AG10803 (cell line): ENCODE data around the gene TNNI3.
"Not testable (repeated sequence)": the region's sequence is repeated elsewhere in the genome, so short reads cannot be mapped to it uniquely, and the experiment has no call there.

ENCODE experiments used
- DNase-seq: peaks from one replicate; pipeline ENCODE4 v3.0.0; 2010; ENCODE audit warnings: low read depth
- H3K4me3 ChIP-seq: 2 replicates; pipeline ENCODE4 v1.5.1; 2011; ENCODE audit warnings: mild to moderate bottlenecking, low read length, control low read depth
- TF ChIP-seq, protein P1 (sequence below): conservative IDR thresholded peaks from 2 replicates; pipeline ENCODE4 v1.5.1; 2011; ENCODE audit warnings: mild to moderate bottlenecking, low read length, control low read depth, inconsistent platforms

The TNNI3 gene

DNA sequence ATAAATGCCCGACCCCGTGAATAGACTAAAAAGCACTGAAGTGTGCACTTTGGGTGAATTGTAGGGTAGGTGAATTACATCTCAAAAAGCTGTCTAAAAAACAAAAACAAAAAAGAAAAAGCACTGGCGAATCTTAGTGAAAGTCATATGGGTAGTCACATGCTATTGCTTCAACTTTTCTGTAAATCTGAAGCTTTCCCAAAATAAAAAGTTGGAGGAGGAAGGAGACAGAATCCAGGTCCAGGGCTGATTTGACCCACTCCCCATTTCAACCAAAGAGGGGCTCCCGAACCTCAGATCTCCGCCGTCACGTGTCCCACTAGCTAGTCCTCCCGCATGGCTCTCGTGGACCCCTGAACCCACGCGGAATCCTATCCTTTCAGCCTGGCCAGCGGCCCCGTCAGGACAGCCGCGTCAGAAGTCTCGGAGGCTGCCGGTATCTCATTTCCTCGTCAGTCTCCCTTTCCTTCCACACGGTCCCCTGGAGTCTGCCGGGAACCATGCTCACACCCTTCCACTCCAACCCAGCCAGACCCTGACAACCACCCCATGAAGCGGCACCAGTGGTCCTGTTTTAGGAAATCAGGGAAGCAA is 46.2 kb downstream of the TNNI3 start:
- TF ChIP-seq, protein P1, sequence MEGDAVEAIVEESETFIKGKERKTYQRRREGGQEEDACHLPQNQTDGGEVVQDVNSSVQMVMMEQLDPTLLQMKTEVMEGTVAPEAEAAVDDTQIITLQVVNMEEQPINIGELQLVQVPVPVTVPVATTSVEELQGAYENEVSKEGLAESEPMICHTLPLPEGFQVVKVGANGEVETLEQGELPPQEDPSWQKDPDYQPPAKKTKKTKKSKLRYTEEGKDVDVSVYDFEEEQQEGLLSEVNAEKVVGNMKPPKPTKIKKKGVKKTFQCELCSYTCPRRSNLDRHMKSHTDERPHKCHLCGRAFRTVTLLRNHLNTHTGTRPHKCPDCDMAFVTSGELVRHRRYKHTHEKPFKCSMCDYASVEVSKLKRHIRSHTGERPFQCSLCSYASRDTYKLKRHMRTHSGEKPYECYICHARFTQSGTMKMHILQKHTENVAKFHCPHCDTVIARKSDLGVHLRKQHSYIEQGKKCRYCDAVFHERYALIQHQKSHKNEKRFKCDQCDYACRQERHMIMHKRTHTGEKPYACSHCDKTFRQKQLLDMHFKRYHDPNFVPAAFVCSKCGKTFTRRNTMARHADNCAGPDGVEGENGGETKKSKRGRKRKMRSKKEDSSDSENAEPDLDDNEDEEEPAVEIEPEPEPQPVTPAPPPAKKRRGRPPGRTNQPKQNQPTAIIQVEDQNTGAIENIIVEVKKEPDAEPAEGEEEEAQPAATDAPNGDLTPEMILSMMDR = no peak
- DNase-seq = no peak
- H3K4me3 ChIP-seq = no peak overlapping the region

DNA sequence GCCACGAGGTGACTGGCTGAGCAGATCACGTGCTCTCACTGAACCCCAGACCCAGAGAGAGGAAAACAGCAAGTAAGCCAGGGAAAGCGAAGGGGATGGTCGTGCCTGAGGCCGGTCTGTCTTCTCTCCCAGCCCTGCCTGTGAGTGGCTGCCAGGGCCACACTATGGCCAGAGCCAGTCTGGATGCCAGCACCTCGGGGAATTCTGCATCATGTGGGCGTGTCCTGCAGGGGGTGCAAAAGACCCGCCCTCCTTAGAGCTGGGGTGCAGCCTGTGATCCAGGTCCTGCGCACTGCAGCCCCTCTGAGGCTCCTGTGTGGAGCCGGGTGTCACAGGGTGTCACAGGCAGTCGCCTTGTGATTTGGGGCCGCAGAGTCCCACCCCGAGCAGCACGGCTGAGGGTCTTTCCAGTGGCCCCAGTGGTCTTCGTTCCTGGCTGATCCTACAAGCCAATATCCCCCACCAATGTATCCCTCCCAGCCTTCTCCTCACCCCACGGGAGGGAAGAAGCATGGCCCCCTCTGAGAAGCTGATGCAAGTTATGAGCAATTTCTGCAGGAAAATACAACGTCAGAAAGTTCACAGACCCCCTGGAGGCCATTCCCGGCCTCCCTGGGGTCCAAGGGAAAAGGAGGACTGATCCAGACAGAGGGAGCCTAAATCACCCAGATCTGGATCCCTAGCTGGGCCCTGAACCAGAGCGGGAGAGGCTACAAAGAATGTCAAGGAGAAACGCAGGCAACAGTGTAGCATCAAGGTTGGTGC is 47.8 kb downstream of the TNNI3 start:
- no peak for DNase-seq
- TF ChIP-seq, protein P1 = no peak
- H3K4me3 ChIP-seq = no peak overlapping the region

DNA sequence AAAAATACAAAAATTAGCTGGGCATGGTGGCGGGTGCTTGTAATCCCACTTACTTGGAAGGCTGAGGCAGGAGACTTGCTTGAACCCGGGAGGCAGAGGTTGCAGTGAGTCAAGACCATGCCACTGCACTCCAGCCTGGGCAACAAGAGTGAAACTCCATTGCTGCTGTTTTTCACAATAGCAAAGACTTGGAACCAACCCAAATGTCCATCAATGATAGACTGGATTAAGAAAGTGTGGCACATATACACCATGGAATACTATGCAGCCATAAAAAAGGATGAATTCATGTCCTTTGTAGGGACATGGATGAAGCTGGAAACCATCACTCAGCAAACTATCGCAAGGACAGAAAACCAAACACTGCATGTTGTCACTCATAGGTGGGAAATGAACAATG is 50.3 kb downstream of the TNNI3 start:
- not testable (repeated sequence) for H3K4me3 ChIP-seq, DNase-seq

DNA sequence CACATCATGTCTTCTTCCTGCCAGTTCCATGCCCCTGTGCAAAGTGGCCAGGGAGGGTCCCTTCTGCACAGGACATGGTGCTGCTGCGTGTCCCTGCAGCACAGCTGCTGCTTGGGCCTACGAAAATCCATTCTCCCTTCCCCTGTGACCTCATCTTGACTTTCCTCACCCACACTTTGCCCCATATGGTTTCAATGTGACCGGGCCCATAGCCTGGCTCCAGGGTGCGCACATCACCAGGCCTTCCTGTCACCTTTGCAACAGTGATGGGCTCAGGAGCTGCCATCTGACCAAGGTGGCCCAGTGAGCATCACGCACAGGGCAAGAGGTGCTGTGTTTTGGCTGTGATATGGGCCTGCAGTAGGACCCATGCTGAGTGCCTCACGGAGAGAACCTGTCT is 50.9 kb downstream of the TNNI3 start:
- TF ChIP-seq, protein P1 = no peak
- DNase-seq = no peak
- no peak overlapping the region for H3K4me3 ChIP-seq

DNA sequence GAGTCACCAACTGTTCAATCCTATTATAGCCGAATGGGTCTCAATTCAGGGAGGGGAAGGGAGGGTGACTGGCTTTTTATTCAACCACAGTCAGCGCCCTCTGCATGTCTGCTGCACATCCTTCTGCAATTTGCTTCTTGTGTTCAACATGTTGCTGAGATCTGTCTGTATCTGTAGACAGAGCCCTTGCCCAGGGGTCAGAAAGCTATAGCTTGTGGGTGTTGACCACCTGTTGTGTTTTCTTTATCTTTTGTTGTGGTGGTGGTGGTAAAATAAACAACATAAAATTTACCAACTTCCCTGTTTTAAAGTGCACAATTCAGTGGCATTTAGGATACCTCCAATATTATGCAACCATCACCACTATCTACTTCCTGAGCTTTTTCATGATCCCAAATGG is 52.3 kb downstream of the TNNI3 start:
- TF ChIP-seq, protein P1 = no peak

DNA sequence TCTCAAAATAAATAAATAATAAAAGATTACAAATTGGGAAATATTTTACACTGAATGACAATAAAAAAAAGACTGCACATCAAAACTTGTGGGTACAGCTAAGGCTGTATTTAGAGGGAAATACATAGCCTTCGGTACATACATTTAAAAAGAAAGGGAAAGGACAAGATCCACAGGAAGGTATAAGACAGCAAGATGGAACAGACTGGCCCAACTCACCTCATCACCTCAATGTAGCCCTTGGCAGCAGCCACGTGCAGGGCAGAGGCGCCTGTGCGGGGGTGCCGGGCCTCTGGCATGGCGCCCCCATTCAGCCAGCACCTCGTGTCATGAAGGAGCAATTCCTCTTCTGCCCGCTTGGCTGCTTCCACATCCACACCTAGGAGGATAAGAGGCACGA is 54.3 kb downstream of the TNNI3 start:
- DNase-seq = no peak
- TF ChIP-seq, protein P1 = no peak
- no peak overlapping the region for H3K4me3 ChIP-seq

More for the DNA sequence above, 52.3 kb downstream of the TNNI3 start:
- H3K4me3 ChIP-seq = no peak overlapping the region
- DNase-seq = no peak
